ENCODE results near the gene MYCBP.
"Not testable (repeated sequence)": the region's sequence is repeated elsewhere in the genome, so short reads cannot be mapped to it uniquely, and the experiment has no call there.

GRCh38 chr1:38845088-38845487, 28.1 kb downstream of the MYCBP start:
- TF ChIP-seq, protein P1, sequence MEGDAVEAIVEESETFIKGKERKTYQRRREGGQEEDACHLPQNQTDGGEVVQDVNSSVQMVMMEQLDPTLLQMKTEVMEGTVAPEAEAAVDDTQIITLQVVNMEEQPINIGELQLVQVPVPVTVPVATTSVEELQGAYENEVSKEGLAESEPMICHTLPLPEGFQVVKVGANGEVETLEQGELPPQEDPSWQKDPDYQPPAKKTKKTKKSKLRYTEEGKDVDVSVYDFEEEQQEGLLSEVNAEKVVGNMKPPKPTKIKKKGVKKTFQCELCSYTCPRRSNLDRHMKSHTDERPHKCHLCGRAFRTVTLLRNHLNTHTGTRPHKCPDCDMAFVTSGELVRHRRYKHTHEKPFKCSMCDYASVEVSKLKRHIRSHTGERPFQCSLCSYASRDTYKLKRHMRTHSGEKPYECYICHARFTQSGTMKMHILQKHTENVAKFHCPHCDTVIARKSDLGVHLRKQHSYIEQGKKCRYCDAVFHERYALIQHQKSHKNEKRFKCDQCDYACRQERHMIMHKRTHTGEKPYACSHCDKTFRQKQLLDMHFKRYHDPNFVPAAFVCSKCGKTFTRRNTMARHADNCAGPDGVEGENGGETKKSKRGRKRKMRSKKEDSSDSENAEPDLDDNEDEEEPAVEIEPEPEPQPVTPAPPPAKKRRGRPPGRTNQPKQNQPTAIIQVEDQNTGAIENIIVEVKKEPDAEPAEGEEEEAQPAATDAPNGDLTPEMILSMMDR (IDR thresholded peaks at IDR 0.05; ENCODE audit: insufficient read depth, low read depth, low read length): not testable (repeated sequence)
- not testable (repeated sequence) for TF ChIP-seq EZH2 (IDR thresholded peaks at IDR 0.05; ENCODE audit: insufficient read depth, low read length)

Data from astrocyte (in vitro differentiated cells and primary cell).